Ishikawa (cell line): Measurements from ENCODE around the gene ARNT2.

Experiments used
- CREB1 ChIP-seq: IDR thresholded peaks from 2 replicates; pipeline ENCODE4 v1.6.1; 2012; ENCODE audit warnings: low read depth
- NFIC ChIP-seq: IDR thresholded peaks from 2 replicates; pipeline ENCODE4 v1.6.1; 2012
- REST ChIP-seq: IDR thresholded peaks from 2 replicates; pipeline ENCODE4 v1.6.1; 2012; ENCODE audit warnings: low read depth, mild to moderate bottlenecking
- TAF1 ChIP-seq: IDR thresholded peaks from 2 replicates; pipeline ENCODE4 v1.6.1; 2012; ENCODE audit warnings: low read depth, mild to moderate bottlenecking
- YY1 ChIP-seq: IDR thresholded peaks from 2 replicates; pipeline ENCODE4 v1.6.1; 2012; ENCODE audit warnings: low read depth

GRCh38 chr15:80429964-80430363, 25.8 kb downstream of the ARNT2 start:
- TF ChIP-seq CREB1 (no peak), YY1 (no peak), NFIC (no peak), TAF1 (no peak), REST (no peak)
